ENCODE results near the gene CARNS1.

The CARNS1 gene

DNA sequence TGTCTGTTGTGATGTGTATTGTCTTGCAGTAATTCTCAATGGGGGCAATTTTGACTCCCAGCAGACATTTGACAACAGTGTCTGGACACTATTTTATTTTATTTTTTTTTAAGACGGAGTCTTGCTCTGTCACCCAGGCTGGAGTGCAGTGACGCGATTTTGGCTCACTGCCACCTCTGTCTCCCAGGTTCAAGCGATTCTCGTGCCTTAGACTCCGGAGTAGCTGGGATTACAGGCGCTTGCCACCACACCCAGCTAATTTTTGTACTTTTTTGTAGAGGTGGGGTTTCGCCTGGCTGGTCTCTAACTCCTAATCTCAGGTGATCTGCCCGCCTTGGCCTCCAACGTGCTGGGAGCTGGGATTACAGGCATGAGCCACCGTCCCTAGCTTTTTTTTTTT, 14.2 kb downstream of the CARNS1 start:
- no peak for DNase-seq

- no peak for DNase-seq
Measured at GRCh38 chr11:67431346-67432249, 16.1 kb downstream of the CARNS1 start.

- DNase-seq, result no peak
Measured at GRCh38 chr11:67432655-67433349, 17.3 kb downstream of the CARNS1 start.

- no peak for DNase-seq
Measured at GRCh38 chr11:67433536-67434394, 18.3 kb downstream of the CARNS1 start.

GRCh38 chr11:67434395-67434881, 19.0 kb downstream of the CARNS1 start:
- DNase-seq, result no peak

- no peak for DNase-seq
Measured at GRCh38 chr11:67435031-67435726, 19.7 kb downstream of the CARNS1 start.

- no peak for DNase-seq
Measured at GRCh38 chr11:67435727-67436458, 20.4 kb downstream of the CARNS1 start.

GRCh38 chr11:67436459-67437081, 21.1 kb downstream of the CARNS1 start:
- DNase-seq, result no peak

DNA sequence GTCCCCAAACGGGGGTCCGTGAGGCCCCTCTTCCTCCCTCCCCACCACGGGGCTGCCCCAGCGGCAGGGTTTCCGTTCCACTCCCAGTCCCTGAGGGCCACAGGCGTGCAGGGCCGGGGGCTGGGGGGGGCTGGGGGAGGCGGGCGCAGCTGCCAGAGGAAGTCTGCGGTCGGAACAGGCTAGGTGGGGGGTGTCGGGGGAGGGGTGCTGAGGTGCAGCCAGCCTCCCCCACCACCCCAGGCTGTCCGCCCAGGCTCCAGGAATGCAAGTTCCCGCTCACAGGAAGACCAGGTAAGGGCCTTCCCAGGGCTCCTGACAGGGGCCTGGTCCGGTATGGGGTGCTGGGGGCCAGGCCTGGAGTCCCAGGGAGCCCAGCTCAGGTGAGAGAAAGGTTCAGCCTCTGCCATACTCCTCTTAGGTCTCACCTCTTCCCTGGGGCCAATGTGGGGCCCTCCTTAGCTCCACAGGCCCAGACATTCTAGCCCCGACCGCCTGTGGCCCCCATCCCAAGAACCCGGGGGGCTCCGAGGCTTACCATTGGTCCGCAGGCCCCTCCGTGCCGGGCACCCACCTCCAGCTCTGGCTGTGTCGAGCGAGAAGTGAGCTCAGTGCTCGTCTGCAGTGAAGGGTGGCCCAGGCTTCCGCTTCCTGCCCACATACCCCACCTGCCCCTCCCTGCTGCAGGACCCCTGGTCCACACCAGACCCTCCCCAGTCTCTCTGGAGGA, 21.8 kb downstream of the CARNS1 start, which contains the start of gene PTPRCAP:
Gene PTPRCAP (minus strand): TSS at position 601 of the 727 bp plus-strand sequence. CDS start 63 bp downstream, at position 538.
- no peak for DNase-seq

DNA sequence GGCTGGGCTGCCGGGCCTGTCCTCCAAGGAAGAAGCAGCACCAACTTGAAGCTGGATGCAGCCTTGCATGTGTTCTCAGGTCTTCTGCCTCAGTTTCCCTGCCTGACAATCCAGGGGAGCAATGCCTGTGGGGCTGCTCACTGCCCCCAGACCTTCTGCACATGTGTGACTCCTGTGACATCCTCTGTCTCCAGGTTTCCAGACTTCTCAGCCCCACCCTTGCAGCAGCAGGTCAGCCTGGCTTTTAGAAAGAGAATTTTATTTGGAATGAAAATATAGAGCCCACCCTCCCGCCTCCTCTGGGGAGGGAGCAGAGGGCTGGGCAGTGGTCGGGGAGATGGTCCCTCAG, 22.3 kb downstream of the CARNS1 start:
- DNase-seq, result no peak

- DNase-seq, result no peak
Measured at GRCh38 chr11:67438158-67438902, 22.9 kb downstream of the CARNS1 start.

- no peak for DNase-seq
Measured at GRCh38 chr11:67439321-67440228, 24.1 kb downstream of the CARNS1 start.

DNA sequence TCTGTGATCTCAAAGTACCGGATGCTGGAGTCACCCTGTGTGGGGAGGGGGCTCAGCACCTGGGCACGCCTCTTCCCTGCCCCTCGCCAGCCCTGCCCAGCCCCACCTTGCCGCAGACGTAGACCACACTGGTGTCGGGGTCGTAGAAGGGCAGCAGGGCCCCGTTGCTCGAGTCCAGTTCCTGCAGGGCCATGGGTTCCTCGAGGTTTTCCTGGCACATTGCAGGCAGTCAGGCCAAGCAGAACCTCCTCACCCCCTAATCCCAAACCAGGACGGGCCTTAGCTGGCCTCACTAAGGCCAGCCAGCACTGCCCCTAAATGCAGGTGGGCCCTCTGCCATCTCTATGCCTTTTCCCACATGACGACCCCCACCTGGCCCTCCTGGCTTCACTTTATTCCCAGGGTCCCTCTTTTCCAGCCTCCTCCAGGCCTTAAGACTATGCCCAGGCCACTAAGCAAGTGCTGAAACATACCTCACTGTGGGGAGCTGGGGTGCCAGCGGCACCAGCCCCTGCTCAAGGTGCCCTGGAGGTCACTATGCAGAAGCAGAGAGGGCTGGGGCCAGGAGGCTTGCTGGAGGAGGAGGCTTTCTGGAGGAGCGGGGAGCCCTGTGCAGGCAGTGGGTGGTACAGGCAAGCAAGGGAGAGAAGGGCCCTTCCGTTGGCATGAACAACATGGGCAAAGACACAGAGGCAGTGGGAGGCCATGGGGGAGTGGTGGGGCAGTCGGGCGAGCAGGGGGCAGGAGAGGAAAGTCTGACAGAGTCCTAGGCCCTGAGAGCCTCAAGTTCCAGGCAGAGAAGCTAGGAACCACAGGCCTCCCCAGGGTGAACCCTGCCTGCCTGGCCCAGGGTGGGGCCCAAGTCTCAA, 25.0 kb downstream of the CARNS1 start:
- no peak for DNase-seq

DNA sequence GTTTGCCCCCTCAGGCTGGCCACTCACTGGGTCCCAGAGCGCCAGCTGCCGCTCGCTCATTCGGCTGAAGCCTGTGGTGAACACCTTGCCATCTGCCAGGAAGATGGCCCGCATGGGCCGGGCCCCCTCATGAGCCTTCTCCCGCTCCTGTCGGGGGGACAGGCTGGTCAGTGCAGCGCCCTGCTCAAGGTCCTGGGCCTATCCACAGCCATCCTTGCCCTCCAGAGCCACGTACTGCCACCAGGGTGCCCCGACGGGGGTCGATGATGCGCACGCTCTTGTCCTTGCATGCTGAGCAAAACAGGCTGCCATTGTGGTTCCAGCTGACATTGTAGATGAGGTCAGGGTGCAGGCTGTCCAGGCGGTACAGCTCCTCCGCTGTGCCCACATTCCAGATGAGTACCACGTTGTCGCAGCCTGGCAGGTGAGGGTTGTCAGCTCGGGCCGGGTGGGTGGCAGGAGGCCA, 25.7 kb downstream of the CARNS1 start:
- no peak for DNase-seq

- DNase-seq, result no peak
Measured at GRCh38 chr11:67441731-67442351, 26.4 kb downstream of the CARNS1 start.

DNA sequence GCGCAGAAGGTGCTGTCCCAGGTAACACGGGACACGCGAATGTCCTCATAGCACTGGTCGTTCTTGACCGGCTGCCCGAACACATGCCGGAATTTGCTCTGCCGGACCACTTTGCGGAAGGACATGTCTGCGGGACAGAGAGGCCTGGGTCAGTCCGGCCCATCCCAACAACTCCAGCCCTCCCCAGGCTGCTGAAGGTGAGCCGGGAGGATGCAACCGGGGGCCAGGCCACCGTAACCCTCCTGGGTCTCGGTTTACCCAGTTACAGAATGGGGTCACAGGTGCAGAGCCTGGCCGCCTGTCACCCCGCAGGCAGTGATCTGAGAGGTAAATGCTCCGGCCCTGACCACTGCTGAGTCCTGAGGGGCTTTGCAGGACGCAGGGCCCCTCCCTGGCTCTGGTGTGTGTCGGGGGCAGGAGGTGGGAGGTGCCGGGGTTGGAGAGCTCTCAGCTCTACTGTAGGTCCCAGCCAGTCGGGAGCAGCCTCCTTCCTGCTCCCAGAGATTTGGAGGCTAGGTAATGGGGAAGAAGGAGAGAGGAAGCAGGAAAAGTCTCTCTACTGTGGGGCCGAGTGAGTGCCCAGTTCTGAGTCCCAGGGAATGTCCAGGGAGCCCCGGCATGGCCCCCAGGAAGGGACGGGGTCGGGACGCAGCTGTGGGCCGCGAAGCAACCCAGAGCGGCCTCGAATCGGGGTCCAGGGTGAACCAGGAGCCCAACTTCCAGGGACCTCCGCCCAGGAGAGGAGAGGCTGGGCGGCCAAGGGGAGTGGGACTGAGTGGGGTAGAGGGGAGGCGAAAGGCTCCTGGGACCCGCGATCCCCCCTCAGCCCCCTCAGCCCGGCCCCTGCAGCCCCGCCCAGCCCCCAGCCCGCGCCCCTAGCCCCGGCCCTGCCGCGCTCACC, 27.3 kb downstream of the CARNS1 start:
- no peak for DNase-seq

All from midbrain (tissue), 1 donor.